Fibroblast of skin of left quadriceps (primary cell): Measurements from ENCODE around the gene GRHPR.
"Not testable (repeated sequence)": the region's sequence is repeated elsewhere in the genome, so short reads cannot be mapped to it uniquely, and the experiment has no call there.

Experiments used
- DNase-seq, 2 experiments: peaks; one replicate each; pipeline ENCODE4 v3.0.0-alpha.2; 2013; ENCODE audit warnings: low read depth in 2 of 2

The GRHPR gene

GRCh38 chr9:37421914-37422288 is 595 bp upstream of the GRHPR start:
- no peak for DNase-seq

- no peak for DNase-seq
Measured at GRCh38 chr9:37423508-37423907, 1.0 kb downstream of the GRHPR start.

GRCh38 chr9:37424204-37424685 is 1.7 kb downstream of the GRHPR start:
- no peak for DNase-seq

GRCh38 chr9:37424686-37425297 is 2.3 kb downstream of the GRHPR start:
- no peak for DNase-seq

- DNase-seq: no peak
Measured at GRCh38 chr9:37425298-37425752, 2.8 kb downstream of the GRHPR start.

GRCh38 chr9:37426431-37426830 is 3.9 kb downstream of the GRHPR start:
- not testable (repeated sequence) for DNase-seq

- no peak for DNase-seq
Measured at GRCh38 chr9:37426846-37427245, 4.3 kb downstream of the GRHPR start.

- DNase-seq: no peak
Measured at GRCh38 chr9:37428345-37428744, 5.8 kb downstream of the GRHPR start.

- no peak for DNase-seq
Measured at GRCh38 chr9:37429441-37430285, 7.2 kb downstream of the GRHPR start.

GRCh38 chr9:37430841-37431597 is 8.5 kb downstream of the GRHPR start:
- no peak for DNase-seq

- DNase-seq: no peak
Measured at GRCh38 chr9:37432020-37432419, 9.5 kb downstream of the GRHPR start.

- no peak for DNase-seq
Measured at GRCh38 chr9:37433867-37434371, 11.4 kb downstream of the GRHPR start.

GRCh38 chr9:37436540-37436939 is 14.0 kb downstream of the GRHPR start:
- DNase-seq: no peak

GRCh38 chr9:37437010-37437409 is 14.5 kb downstream of the GRHPR start:
- no peak for DNase-seq

GRCh38 chr9:37437621-37438020 is 15.1 kb downstream of the GRHPR start:
- no peak for DNase-seq

- no peak for DNase-seq
Measured at GRCh38 chr9:37438359-37438758, 15.9 kb downstream of the GRHPR start.

GRCh38 chr9:37441776-37442370 is 19.4 kb downstream of the GRHPR start:
- no peak for DNase-seq

- no peak for DNase-seq
Measured at GRCh38 chr9:37442556-37442955, 20.1 kb downstream of the GRHPR start.

GRCh38 chr9:37443566-37443965 is 21.1 kb downstream of the GRHPR start:
- no peak for DNase-seq

GRCh38 chr9:37444890-37445289 is 22.4 kb downstream of the GRHPR start:
- no peak for DNase-seq

- DNase-seq: no peak
Measured at GRCh38 chr9:37445832-37446231, 23.3 kb downstream of the GRHPR start.

- no peak for DNase-seq
Measured at GRCh38 chr9:37446401-37446800, 23.9 kb downstream of the GRHPR start.
